HG02973 (cell line): ENCODE results near the gene TAX1BP1.
"Not testable (repeated sequence)": the region's sequence is repeated elsewhere in the genome, so short reads cannot be mapped to it uniquely, and the experiment has no call there.

Source experiments
- ATAC-seq: cut with Tn5 transposase; IDR thresholded peaks from one replicate; pipeline ENCODE4 v1.9.1; 2021; ENCODE audit warnings: moderate library complexity; ENCODE audit not compliant: unreplicated experiment

Gene TAX1BP1

GRCh38 chr7:27737616-27738015 is 2.3 kb upstream of the TAX1BP1 start:
- no peak for ATAC-seq

- ATAC-seq, result peak; percentile 31
These were observed 557 bp upstream of the TAX1BP1 start for GRCh38 chr7:27739301-27739908.

- peak; percentile 71 for ATAC-seq
These were observed 606 bp downstream of the TAX1BP1 start for GRCh38 chr7:27740449-27741086.

- not testable (repeated sequence) for ATAC-seq
These were observed 2.2 kb downstream of the TAX1BP1 start for GRCh38 chr7:27742091-27742710.

DNA sequence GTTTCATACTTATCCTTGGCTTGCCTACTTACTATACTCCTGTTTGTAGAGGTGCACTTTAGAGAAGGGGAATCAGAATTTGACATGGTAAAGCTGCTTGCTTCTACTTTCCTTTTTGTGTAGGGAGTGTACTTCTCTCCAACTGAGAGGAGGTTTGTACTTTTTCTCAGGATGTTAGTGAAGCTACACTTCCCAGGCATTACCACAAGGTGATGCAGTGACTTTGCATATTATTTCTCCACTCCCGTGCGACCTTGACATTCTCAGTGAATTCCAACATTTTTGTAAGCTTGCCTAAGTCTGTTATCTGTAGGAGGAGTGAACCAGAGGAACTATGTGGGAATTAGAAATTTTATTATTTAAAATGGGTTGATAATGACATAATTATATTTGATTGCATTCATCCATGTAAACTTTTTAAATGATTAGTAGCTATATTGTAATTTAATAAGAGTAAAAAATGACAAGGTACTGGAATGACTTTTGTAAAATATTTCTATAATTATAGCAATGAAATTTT is 5.2 kb downstream of the TAX1BP1 start:
- ATAC-seq, result no peak

GRCh38 chr7:27746486-27746885 is 6.5 kb downstream of the TAX1BP1 start:
- ATAC-seq, result no peak

- no peak for ATAC-seq
These were observed 7.0 kb downstream of the TAX1BP1 start for GRCh38 chr7:27746978-27747377.

- ATAC-seq, result no peak
These were observed 7.8 kb downstream of the TAX1BP1 start for GRCh38 chr7:27747589-27748368.

DNA sequence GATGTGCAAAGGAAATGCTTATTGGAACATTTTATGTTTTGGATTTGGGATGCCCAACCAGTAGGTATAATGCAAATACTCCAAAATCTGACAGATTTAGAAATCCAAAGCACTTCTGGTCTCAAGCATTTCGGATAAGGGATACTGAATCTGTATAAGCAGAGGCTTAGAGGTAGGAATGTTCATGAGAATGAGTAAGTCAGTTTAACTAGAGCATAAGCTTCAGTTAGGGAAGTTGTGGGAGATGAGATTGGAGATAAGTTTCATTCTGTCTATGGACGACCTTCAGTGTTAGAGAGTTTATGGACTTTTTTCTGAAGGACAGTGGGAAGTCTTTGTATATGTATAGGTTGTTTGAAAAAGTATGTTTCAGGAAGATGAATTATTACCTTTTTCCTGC is 10.4 kb downstream of the TAX1BP1 start:
- ATAC-seq, result no peak

DNA sequence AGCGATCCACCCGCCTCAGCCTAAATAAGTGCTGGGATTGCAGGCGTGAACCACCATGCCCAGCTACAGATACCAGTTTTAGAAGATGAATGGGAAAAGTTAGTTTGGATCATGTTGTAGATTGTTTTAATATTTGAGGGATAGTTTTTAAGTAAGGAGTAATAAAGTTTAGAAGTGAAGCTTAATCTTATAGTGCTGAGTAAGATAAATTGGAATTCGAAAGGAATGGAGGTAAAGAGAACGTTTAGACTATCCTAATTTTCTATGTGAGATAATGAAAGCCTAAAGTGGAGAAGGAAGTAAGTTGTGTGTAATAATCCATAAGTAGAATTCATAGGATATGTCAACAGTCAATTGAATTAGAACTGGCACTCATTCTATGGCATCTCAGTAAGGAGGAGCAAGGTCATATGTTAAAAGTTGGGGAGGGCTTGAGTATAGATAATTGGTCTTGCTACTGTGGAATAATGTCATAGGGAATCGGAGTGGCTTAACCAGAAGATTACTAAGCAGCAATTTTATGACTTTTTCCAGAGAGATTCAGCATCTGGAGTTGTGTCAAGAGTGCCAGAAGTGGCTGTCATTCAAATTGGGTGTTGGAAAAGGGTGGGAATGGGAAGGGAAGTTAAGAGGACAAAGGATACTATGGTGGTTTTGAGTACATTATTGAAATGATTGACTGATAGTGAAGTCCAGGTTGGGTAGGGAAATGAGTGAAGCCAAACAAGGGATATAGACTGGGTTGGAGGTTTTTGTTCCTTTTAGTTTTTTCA is 12.1 kb downstream of the TAX1BP1 start:
- ATAC-seq, result no peak

DNA sequence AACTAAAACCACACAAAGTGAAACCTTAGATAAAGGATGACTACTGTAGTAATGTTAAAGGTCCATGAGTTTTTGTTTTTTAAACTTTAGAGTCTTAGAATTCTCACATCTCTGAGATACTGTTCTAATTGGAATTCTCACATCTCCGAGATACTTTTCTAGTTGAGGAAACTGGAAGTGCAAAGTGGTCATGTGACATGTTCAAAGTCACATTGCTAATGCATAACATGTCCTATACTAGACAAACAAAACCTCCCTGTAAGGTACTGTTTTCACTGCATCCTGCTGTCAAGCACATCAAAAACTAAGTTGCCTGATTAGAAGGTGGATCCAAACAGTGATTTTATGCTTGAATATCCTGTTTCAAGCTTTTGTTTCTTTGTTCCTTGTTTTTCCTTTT is 13.9 kb downstream of the TAX1BP1 start:
- ATAC-seq, result no peak

DNA sequence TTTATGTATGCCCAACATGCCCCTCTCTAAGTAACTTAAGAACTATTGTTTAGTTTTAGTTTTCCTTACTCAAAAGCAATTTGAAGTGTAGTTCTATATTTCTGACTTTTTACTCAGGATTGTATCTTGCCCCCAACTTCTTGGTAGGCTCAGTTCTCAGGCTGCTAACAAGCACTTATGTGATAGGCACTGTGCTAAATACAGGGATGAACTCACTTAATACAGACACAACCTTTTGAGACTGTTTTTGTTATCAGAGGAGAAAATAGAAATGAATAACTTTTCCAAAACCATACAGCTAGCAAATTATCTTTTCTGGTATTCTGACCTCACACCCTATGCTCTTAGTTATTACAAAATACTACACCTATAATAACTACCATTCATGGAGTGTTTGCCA is 16.3 kb downstream of the TAX1BP1 start:
- no peak for ATAC-seq

DNA sequence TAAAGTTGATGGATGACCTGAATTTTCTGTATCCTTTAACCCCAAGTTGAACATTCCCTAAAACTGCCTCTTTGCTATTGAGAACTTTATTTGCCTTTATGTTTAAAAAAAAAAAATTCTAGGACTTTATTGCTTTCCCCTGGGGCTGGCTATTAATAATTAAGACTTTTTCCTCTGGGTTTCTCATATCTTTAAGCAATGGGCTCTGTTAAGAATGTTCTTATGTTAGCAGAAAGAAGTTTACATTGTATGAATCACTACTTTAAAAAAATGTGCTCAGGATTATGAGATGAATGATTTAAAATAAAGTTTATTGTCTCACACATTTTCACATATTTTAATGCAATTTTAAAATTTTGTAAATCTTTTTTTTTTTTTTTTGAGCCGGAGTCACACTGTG is 19.5 kb downstream of the TAX1BP1 start:
- ATAC-seq, result no peak

DNA sequence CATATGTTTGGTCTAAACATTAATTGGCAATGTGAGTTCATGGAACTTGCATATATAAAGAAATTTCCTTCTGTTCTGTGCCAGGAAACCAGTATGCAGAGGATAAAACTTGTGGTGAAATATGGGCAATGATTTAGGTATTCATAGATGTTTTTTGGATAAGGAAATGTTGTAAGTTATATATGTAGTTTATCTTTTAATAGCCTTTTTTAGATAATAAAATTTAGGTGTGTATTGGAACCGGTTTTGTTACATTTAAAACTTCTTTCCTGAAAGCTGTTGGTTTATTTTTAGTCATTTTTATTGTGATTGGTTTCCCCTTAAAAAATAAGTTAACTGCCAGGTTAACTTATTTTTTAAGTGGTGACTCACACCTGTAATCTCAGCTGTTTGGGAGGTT is 22.1 kb downstream of the TAX1BP1 start:
- no peak for ATAC-seq

- no peak for ATAC-seq
These were observed 24.1 kb downstream of the TAX1BP1 start for GRCh38 chr7:27763983-27764508.

DNA sequence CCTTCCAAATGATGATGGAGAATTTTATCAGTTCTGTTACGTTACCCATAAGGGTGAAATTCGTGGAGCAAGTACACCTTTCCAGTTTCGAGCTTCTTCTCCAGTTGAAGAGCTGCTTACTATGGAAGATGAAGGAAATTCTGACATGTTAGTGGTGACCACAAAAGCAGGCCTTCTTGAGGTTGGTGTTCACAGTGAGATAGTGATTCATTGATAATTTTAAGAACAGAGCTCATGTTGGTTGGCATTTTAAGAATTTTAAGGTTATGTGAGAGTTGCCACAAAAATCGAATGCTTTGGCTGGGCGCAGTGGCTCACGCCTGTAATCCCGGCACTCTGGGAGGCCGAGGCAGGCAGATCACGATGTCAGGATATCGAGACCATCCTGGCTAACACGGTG is 25.9 kb downstream of the TAX1BP1 start:
- ATAC-seq, result no peak

GRCh38 chr7:27767374-27767773 is 27.4 kb downstream of the TAX1BP1 start:
- no peak for ATAC-seq

- no peak for ATAC-seq
These were observed 31.1 kb downstream of the TAX1BP1 start for GRCh38 chr7:27771111-27771510.

- no peak for ATAC-seq
These were observed 34.9 kb downstream of the TAX1BP1 start for GRCh38 chr7:27774717-27775328.

GRCh38 chr7:27775782-27776181 is 35.8 kb downstream of the TAX1BP1 start:
- no peak for ATAC-seq
